SK-N-SH (cell line): ENCODE results near the gene MUC12. TPM values are rescaled to one million over a fixed set of nuclear protein-coding genes. Genes with fewer than 3 reads are reported as not detected.
"Not testable (repeated sequence)": the region's sequence is repeated elsewhere in the genome, so short reads cannot be mapped to it uniquely, and the experiment has no call there.

Experiments
- CTCF ChIA-PET: fragments of 300-600, 350-600 bp; formaldehyde crosslinking; extraction: SDS; loops from one replicate; lab custom pipeline; 2021; lab: Yijun Ruan, JAX
- POLR2A ChIA-PET: fragments of 350-600 bp; sonication (Branson Sonifier 250); formaldehyde crosslinking; extraction: SDS; loops from one replicate; lab custom pipeline; 2020; ENCODE audit warnings: antibody characterized with exemption, inconsistent platforms; lab: Yijun Ruan, JAX
- DNase-seq: peaks from one replicate; pipeline ENCODE4 v3.0.0; 2012
- H2AFZ ChIP-seq: fragments of 200-600 bp; sonication (generic); 2 replicates; pipeline ENCODE4 v1.8.1; 2016; ENCODE audit warnings: antibody characterized with exemption, mild to moderate bottlenecking, low read depth
- H3F3A ChIP-seq: fragments of 200-600 bp; sonication (generic); replicated peaks from 2 replicates; pipeline ENCODE3; 2016; ENCODE audit warnings: antibody characterized with exemption, mild to moderate bottlenecking; ENCODE audit not compliant: insufficient read depth
- H3K27ac ChIP-seq, 2 experiments: fragments of 200-500 bp in 1 of 2; fragments of 200-600 bp in 1 of 2; sonication (Bioruptor generic) in 1 of 2; sonication (generic), shearing (Covaris generic) in 1 of 2; 2 replicates each; pipeline versions ENCODE4 v1.5.1 to v1.6.1; 2014 to 2016; ENCODE audit warnings: low read depth in 2 of 2, inconsistent platforms in 1 of 2, low read length in 1 of 2, mild to moderate bottlenecking in 1 of 2, mixed read lengths in 1 of 2
- H3K27me3 ChIP-seq: fragments of 200-600 bp; sonication (generic), shearing (Covaris generic); 2 replicates; pipeline ENCODE4 v1.6.1; 2016; ENCODE audit warnings: mixed run types; ENCODE audit not compliant: insufficient read depth
- H3K36me3 ChIP-seq, 2 experiments: fragments of 200-500 bp in 1 of 2; fragments of 200-600 bp in 1 of 2; sonication (Bioruptor generic) in 1 of 2; sonication (generic) in 1 of 2; replicated peaks in 1 of 2; 2 replicates each; pipeline versions ENCODE3 to v1.5.1; 2014 to 2016; ENCODE audit warnings: low read length in 1 of 2, mild to moderate bottlenecking in 1 of 2; ENCODE audit not compliant: insufficient read depth in 2 of 2, control insufficient read depth in 1 of 2
- H3K4me1 ChIP-seq, 2 experiments: fragments of 200-500 bp in 1 of 2; fragments of 200-600 bp in 1 of 2; sonication (Bioruptor generic) in 1 of 2; sonication (generic), shearing (Covaris generic) in 1 of 2; 2 replicates each; pipeline versions ENCODE4 v1.5.1 to v1.6.1; 2014 to 2016; ENCODE audit warnings: low read depth in 1 of 2, low read length in 1 of 2, mixed run types in 1 of 2; ENCODE audit not compliant: insufficient read depth in 2 of 2, control insufficient read depth in 1 of 2
- H3K4me2 ChIP-seq: fragments of 200-600 bp; sonication (generic), shearing (Covaris generic); 2 replicates; pipeline ENCODE4 v1.6.1; 2017; ENCODE audit warnings: mixed run types
- H3K4me3 ChIP-seq, 2 experiments: fragments of 200-500 bp in 1 of 2; fragments of 200-600 bp in 1 of 2; sonication (Bioruptor generic) in 1 of 2; sonication (generic), shearing (Covaris generic) in 1 of 2; 2 replicates each; pipeline versions ENCODE4 v1.5.1 to v1.8.1; 2014 to 2016; ENCODE audit warnings: low read depth in 2 of 2, inconsistent platforms in 1 of 2, low read length in 1 of 2, mild to moderate bottlenecking in 1 of 2, mixed read lengths in 1 of 2, moderate library complexity in 1 of 2
- H3K79me2 ChIP-seq: fragments of 200-600 bp; sonication (generic); 2 replicates; pipeline ENCODE4 v1.8.1; 2017; ENCODE audit warnings: mild to moderate bottlenecking; ENCODE audit not compliant: insufficient read depth
- H3K9ac ChIP-seq: fragments of 200-600 bp; sonication (generic); 2 replicates; pipeline ENCODE4 v1.6.1; 2017; ENCODE audit warnings: mixed run types
- H3K9me2 ChIP-seq: fragments of 200-600 bp; sonication (generic); 2 replicates; pipeline ENCODE4 v1.6.1; 2017; ENCODE audit warnings: mixed run types
- H3K9me3 ChIP-seq: fragments of 200-600 bp; sonication (generic); 2 replicates; pipeline ENCODE4 v1.6.1; 2017; ENCODE audit warnings: mixed run types, mild to moderate bottlenecking, moderate library complexity
- H4K20me1 ChIP-seq: fragments of 200-600 bp; sonication (generic); 2 replicates; pipeline ENCODE4 v1.6.1; 2017; ENCODE audit warnings: mild to moderate bottlenecking, mixed run types; ENCODE audit not compliant: insufficient read depth
- EP300 ChIP-seq, 2 experiments: IDR thresholded peaks; 2 replicates each; pipeline versions ENCODE4 v1.4.0 to v1.6.1; 2012; ENCODE audit warnings: borderline replicate concordance in 1 of 2, low read depth in 1 of 2, low read length in 1 of 2
- MXI1 ChIP-seq: IDR thresholded peaks from 2 replicates; pipeline ENCODE4 v1.6.1; 2012; ENCODE audit warnings: mild to moderate bottlenecking, low read depth, low read length, improper control_type of control experiment
- SIN3A ChIP-seq: IDR thresholded peaks from 2 replicates; pipeline ENCODE4 v1.6.1; 2012; ENCODE audit warnings: low read depth, mild to moderate bottlenecking, low read length, moderate library complexity, borderline replicate concordance
- WGBS: methylation state at CpG from one replicate; pipeline ENCODE4 v1.1.6; 2017; ENCODE audit warnings: low lambda C conversion rate; 5-methylcytosine and 5-hydroxymethylcytosine counted together
- polyA plus RNA-seq, 3 experiments: library from polyadenylated mRNA; depleted of rRNA; stranded (reverse); fragments of >200 nt; gene quantifications; 2 replicates each; pipeline ENCODE4 v1.2.3, GENCODE V29; 2012
- TF ChIP-seq, protein P1 (sequence below): IDR thresholded peaks from 2 replicates; pipeline ENCODE4; 2012
- TF ChIP-seq, protein P2 (sequence below): IDR thresholded peaks from 2 replicates; pipeline ENCODE4 v1.6.1; 2012; ENCODE audit warnings: mild to moderate bottlenecking, low read depth, low read length, moderate library complexity

The MUC12 gene
- polyA plus RNA-seq, 1 of the 3 experiments (the other 2 are of a cell fraction), result not detected

DNA sequence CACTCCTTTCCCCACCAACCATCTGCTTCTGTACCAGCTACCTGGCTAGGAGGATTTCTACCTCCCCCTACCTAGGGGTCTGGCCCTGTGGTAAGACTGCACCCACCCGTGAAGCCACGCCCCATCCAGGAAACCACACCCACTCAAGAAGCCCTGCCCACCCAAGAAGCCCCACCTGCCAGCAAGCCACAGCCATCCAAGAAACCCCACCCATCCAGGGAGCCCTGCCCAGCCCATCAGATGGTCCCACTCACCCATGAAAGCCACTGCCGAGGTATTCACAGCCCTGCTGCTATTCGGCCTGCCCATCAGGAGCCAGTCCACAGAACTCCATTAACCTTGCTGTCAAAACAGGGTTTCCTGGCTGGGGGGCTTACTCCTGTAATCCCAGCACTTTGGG lies 35.6 kb upstream of the MUC12 start:
- CTCF ChIA-PET, result interaction anchor here (1.0 kb wide), 1 partner anchor 11 kb away, joined by 3 read pairs; no protein-coding TSS in a partner anchor
- Histone ChIP-seq H3K4me1 (no peaks in the 10 kb centered on the region), H3F3A (no peaks in the 10 kb centered on the region), H2AFZ (no peak overlapping the region), H3K9ac (no peak overlapping the region), H3K36me3 (no peaks in the 10 kb centered on the region), H3K79me2 (no peaks in the 10 kb centered on the region), H4K20me1 (no peaks in the 10 kb centered on the region), H3K27ac (no peak overlapping the region), H3K4me2 (no peak overlapping the region), H3K9me3 (peaks cover 3% of the 10 kb centered on the region; the same call in 1 of the 2 replicates), H3K9me2 (no peaks in the 10 kb centered on the region), H3K27me3 (peaks cover 51% of the 10 kb centered on the region; the same call in 1 of the 2 replicates)
- 0% methylated on average over 2 of the region's 4 CpGs for WGBS
- POLR2A ChIA-PET, result no interaction called here
- DNase-seq, result no peak
- no peak for TF ChIP-seq EP300 (IDR thresholded peaks at IDR 0.05; ENCODE audit: borderline replicate concordance in 1 of 2, low read depth in 1 of 2, low read length in 1 of 2)
- no peak for TF ChIP-seq MXI1
- no peak for TF ChIP-seq SIN3A
- TF ChIP-seq, protein P1, sequence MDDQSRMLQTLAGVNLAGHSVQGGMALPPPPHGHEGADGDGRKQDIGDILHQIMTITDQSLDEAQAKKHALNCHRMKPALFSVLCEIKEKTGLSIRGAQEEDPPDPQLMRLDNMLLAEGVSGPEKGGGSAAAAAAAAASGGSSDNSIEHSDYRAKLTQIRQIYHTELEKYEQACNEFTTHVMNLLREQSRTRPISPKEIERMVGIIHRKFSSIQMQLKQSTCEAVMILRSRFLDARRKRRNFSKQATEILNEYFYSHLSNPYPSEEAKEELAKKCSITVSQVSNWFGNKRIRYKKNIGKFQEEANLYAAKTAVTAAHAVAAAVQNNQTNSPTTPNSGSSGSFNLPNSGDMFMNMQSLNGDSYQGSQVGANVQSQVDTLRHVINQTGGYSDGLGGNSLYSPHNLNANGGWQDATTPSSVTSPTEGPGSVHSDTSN, result no peak
- TF ChIP-seq, protein P2, sequence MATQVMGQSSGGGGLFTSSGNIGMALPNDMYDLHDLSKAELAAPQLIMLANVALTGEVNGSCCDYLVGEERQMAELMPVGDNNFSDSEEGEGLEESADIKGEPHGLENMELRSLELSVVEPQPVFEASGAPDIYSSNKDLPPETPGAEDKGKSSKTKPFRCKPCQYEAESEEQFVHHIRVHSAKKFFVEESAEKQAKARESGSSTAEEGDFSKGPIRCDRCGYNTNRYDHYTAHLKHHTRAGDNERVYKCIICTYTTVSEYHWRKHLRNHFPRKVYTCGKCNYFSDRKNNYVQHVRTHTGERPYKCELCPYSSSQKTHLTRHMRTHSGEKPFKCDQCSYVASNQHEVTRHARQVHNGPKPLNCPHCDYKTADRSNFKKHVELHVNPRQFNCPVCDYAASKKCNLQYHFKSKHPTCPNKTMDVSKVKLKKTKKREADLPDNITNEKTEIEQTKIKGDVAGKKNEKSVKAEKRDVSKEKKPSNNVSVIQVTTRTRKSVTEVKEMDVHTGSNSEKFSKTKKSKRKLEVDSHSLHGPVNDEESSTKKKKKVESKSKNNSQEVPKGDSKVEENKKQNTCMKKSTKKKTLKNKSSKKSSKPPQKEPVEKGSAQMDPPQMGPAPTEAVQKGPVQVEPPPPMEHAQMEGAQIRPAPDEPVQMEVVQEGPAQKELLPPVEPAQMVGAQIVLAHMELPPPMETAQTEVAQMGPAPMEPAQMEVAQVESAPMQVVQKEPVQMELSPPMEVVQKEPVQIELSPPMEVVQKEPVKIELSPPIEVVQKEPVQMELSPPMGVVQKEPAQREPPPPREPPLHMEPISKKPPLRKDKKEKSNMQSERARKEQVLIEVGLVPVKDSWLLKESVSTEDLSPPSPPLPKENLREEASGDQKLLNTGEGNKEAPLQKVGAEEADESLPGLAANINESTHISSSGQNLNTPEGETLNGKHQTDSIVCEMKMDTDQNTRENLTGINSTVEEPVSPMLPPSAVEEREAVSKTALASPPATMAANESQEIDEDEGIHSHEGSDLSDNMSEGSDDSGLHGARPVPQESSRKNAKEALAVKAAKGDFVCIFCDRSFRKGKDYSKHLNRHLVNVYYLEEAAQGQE, result no peak
- TF ChIP-seq, all 33 proteins: peak for 0
- H3K4me3 ChIP-seq, result no peak overlapping the region

DNA sequence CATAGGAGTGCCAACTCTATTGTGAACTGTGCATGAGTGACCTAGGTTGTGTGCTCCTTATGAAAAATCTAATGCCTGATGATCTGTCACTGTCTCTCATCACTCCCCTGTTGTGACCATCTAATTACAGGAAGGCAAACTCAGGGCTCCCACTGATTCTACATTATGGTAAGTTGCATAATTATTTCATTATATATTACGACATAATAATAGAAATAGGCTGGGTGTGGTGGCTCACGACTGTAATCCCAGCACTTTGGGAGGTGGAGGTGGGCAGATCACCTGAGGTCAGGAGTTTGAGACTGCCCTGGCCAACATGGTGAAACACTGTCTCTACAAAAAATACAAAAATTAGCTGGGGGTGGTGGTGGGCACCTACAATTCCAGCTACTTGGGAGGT lies 34.0 kb upstream of the MUC12 start:
- H3K4me2 ChIP-seq, H2AFZ ChIP-seq, H3K9me2 ChIP-seq, H3K9ac ChIP-seq, H3K4me1 ChIP-seq, H3K9me3 ChIP-seq, H3K4me3 ChIP-seq, H3F3A ChIP-seq, H3K27ac ChIP-seq, H3K79me2 ChIP-seq, H4K20me1 ChIP-seq, H3K36me3 ChIP-seq, POLR2A ChIA-PET, DNase-seq: not testable (repeated sequence)
- peaks cover 47% of the 10 kb centered on the region; the same call in 1 of the 2 replicates for H3K27me3 ChIP-seq
- WGBS, result 3% methylated on average over 2 of the region's 2 CpGs
- CTCF ChIA-PET, result interaction anchor here (1.7 kb wide), 1 partner anchor 31 kb away, joined by 4 read pairs; no protein-coding TSS in a partner anchor

DNA sequence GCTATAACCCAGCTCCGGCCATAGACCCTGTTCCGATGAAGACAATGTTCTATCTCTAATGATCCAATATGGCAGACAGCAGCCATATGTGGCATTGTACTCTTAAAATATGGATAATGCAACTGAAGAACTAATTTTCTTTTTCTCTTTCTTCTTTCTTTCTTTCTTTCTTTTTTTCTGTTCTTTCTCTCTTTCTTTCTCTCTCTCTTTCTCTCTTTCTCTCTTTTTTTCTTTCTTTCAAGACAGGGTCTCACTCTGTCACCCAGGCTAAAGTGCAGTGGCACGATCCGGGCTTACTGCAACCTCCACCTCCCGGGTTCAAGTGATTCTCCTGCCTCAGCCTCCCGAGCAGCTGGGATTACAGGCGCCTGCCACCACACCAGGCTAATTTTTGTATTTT lies 33.2 kb upstream of the MUC12 start:
- H4K20me1 ChIP-seq, H3K9ac ChIP-seq, H3K36me3 ChIP-seq, H3K79me2 ChIP-seq, H3K27ac ChIP-seq, H3K4me1 ChIP-seq, H3K9me2 ChIP-seq, H3K4me2 ChIP-seq, H3K9me3 ChIP-seq, H3K4me3 ChIP-seq, POLR2A ChIA-PET, H2AFZ ChIP-seq, H3F3A ChIP-seq, DNase-seq: not testable (repeated sequence)
- peaks cover 41% of the 10 kb centered on the region; the same call in 1 of the 2 replicates for H3K27me3 ChIP-seq
- CTCF ChIA-PET, result interaction anchor here (1.7 kb wide), 1 partner anchor 30 kb away, joined by 4 read pairs; no protein-coding TSS in a partner anchor
- 19% methylated on average over 7 of the region's 7 CpGs for WGBS
